Measurements from ENCODE around the gene AKR1C2. TPM values are rescaled to one million over a fixed set of nuclear protein-coding genes. Genes with fewer than 3 reads are reported as not detected.
"Not testable (repeated sequence)": the region's sequence is repeated elsewhere in the genome, so short reads cannot be mapped to it uniquely, and the experiment has no call there.

The AKR1C2 gene
- polyA plus RNA-seq, 2 of the 4 experiments (the other 2 are of a cell fraction), result 5,660 to 6,805 TPM

GRCh38 chr10:4944841-4945240, 58.8 kb downstream of the AKR1C2 start:
- 90% methylated on average over 1 of the region's 1 CpG for WGBS (ENCODE audit: missing lambda C conversion rate)
- no peak for FAIRE-seq
- Histone ChIP-seq H3K9me3 (peaks cover 11% of the 10 kb centered on the region; the same call in 2 of the 3 replicates), H3K27ac (peak overlapping the region; percentile 89 to 91), H3K4me2 (no peak overlapping the region), H3K4me1 (peaks cover 91% of the 10 kb centered on the region), H3K4me3 (no peak overlapping the region)
- no peak for ATAC-seq
- ChIA-PET POLR2A (no interaction called here), CTCF (interaction anchor here (1.4 kb wide), 1 partner anchor 95 kb away, joined by 5 read pairs; no protein-coding TSS in a partner anchor)
- DNase-seq (ENCODE audit: low read depth in 1 of 2, low spot score in 1 of 2), result no peak
- TF ChIP-seq REST (IDR thresholded peaks at IDR 0.05), result no peak
- no peak for TF ChIP-seq NFE2L2 (conservative IDR thresholded peaks at IDR 0.05; ENCODE audit: low read length)
- no peak for TF ChIP-seq CBX2 (IDR thresholded peaks at IDR 0.05; ENCODE audit: borderline replicate concordance, low read depth)
- TF ChIP-seq HES2 (IDR thresholded peaks at IDR 0.05), result no peak

GRCh38 chr10:4943821-4944220, 59.8 kb downstream of the AKR1C2 start:
- H3K9me3 ChIP-seq, result peaks cover 11% of the 10 kb centered on the region; the same call in 2 of the 3 replicates
- no peak for ATAC-seq
- ChIA-PET POLR2A (no interaction called here), CTCF (interaction anchor here (1.5 kb wide), 1 partner anchor 94 kb away, joined by 6 read pairs; no protein-coding TSS in a partner anchor)
- no peak overlapping the region; the same call in 2 of the 3 replicates for H3K4me2 ChIP-seq
- H3K4me3 ChIP-seq, result no peak overlapping the region
- 87% methylated on average over 2 of the region's 2 CpGs for WGBS (ENCODE audit: missing lambda C conversion rate)
- TF ChIP-seq FOXS1 (CRISPR knock-in tag; IDR thresholded peaks at IDR 0.05) (no peak), EHF (CRISPR knock-in tag; IDR thresholded peaks at IDR 0.05) (no peak), MAZ (IDR thresholded peaks at IDR 0.05; ENCODE audit: borderline replicate concordance, low read depth, low read length) (no peak), ZFP36 (IDR thresholded peaks at IDR 0.05; ENCODE audit: borderline replicate concordance, partially characterized antibody) (no peak), RCOR1 (IDR thresholded peaks at IDR 0.05; ENCODE audit: low read depth, low read length) (no peak), HOXA7 (CRISPR knock-in tag; IDR thresholded peaks at IDR 0.05) (no peak), CHD2 (IDR thresholded peaks at IDR 0.05; ENCODE audit: low read length, partially characterized antibody) (no peak), KDM5A (IDR thresholded peaks at IDR 0.05) (no peak), EHMT2 (IDR thresholded peaks at IDR 0.05; ENCODE audit: low read depth) (no peak), NPAS2 (CRISPR knock-in tag; IDR thresholded peaks at IDR 0.05; ENCODE audit: borderline replicate concordance) (no peak), PBX3 (IDR thresholded peaks at IDR 0.05) (no peak), EP300 (IDR thresholded peaks at IDR 0.05) (no peak)
- DNase-seq (ENCODE audit: low read depth in 1 of 2, low spot score in 1 of 2), result no peak
- H3K27ac ChIP-seq, result peak overlapping the region; percentile 89 to 91
- no peak for FAIRE-seq
- peaks cover 94% of the 10 kb centered on the region for H3K4me1 ChIP-seq

- DNase-seq (ENCODE audit: low read depth in 1 of 2, low spot score in 1 of 2); FAIRE-seq; ATAC-seq; H3K4me3 ChIP-seq; POLR2A ChIA-PET: not testable (repeated sequence)
- peaks cover 92% of the 10 kb centered on the region for H3K4me1 ChIP-seq
- H3K27ac ChIP-seq, result peak overlapping the region; percentile 89 to 91
- CTCF ChIA-PET, result interaction anchor here (1.5 kb wide), 1 partner anchor 94 kb away, joined by 6 read pairs; no protein-coding TSS in a partner anchor
- H3K4me2 ChIP-seq, result peak overlapping the region; percentile 62; the same call in 2 of the 3 replicates
- peaks cover 11% of the 10 kb centered on the region; the same call in 2 of the 3 replicates for H3K9me3 ChIP-seq
Measured at GRCh38 chr10:4943416-4943815, 60.2 kb downstream of the AKR1C2 start.

Data from A549 (cell line).